GM12865 (cell line): ENCODE results near the gene ZC3H10.

Source experiments
- DNase-seq: peaks from one replicate; pipeline ENCODE4 v3.0.0; 2010; ENCODE audit warnings: low read depth
- H3K4me3 ChIP-seq: 2 replicates; pipeline ENCODE4 v1.5.1; 2011; ENCODE audit warnings: mild to moderate bottlenecking, low read depth, low read length, control low read depth
- CTCF ChIP-seq: IDR thresholded peaks from 2 replicates; pipeline ENCODE4 v1.5.1; 2011; ENCODE audit warnings: low read length, control low read depth, low read depth, inconsistent platforms; ENCODE audit not compliant: insufficient read depth; ENCODE audit errors: missing control alignments

The ZC3H10 gene

GRCh38 chr12:56079723-56080555 lies 38.1 kb upstream of the ZC3H10 start, which contains the start of gene ERBB3:
Gene ERBB3 (plus strand): TSS chr12:56080165. CDS start chr12:56080301, 136 bp downstream.
- no peak for TF ChIP-seq CTCF
- peak; percentile 18 for DNase-seq
- peak within 1 kb of the TSS; percentile 47 for H3K4me3 ChIP-seq

- no peak for TF ChIP-seq CTCF
- DNase-seq = no peak
- no peak overlapping the region for H3K4me3 ChIP-seq
These were observed 37.4 kb upstream of the ZC3H10 start for GRCh38 chr12:56080556-56081138.

- H3K4me3 ChIP-seq = no peak overlapping the region
- no peak for TF ChIP-seq CTCF
- DNase-seq = no peak
These were observed 36.4 kb upstream of the ZC3H10 start for GRCh38 chr12:56081393-56082347.

DNA sequence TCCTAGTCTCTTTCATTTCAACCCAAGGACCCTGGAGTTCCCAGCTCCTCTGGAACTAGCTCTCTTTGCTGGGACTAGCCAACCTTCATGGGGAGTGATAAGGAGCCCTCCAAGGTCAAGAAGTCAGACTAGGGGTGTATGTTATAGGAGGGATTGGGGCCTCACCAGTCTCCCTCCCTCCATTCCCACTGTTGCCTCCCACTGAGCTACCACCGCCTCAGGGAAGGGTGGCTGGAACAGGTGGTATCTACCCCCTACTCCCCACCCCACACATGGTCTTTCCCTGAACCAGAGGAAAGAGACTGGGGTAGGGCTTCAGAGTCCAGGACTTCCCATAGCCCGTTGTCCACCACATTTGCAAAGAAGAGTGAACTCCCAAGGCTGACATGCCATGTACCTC lies 35.7 kb upstream of the ZC3H10 start:
- no peak for TF ChIP-seq CTCF
- no peak overlapping the region for H3K4me3 ChIP-seq
- DNase-seq = no peak

- H3K4me3 ChIP-seq = no peak overlapping the region
- TF ChIP-seq CTCF = no peak
- no peak for DNase-seq
These were observed 35.1 kb upstream of the ZC3H10 start for GRCh38 chr12:56082967-56083366.

DNA sequence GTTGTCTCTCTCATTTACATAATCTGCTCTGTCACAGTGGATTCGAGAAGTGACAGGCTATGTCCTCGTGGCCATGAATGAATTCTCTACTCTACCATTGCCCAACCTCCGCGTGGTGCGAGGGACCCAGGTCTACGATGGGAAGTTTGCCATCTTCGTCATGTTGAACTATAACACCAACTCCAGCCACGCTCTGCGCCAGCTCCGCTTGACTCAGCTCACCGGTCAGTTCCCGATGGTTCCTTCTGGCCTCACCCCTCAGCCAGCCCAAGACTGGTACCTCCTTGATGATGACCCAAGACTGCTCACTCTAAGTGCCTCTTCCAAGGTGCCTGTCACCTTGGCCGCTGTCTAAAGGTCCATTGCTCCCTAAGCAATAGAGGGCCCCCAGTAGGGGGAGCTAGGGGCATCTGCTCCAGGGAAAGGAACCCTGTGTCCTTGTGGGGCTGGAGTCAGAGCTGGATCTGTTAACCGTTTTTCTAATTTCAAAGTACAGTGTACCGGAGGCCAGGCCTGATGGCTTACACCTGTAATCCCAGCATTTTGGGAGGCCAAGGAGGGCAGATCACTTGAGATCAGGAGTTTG lies 33.0 kb upstream of the ZC3H10 start:
- no peak overlapping the region for H3K4me3 ChIP-seq
- peak; percentile 44 for TF ChIP-seq CTCF
- peak; percentile 32 for DNase-seq
